HL-60 (cell line): ENCODE measurements around the gene SIGLEC12.

Experiments used
- DNase-seq, 2 experiments: peaks; one replicate each; pipeline ENCODE4 v3.0.0-alpha.2; 2010 to 2020; ENCODE audit warnings: low read depth in 1 of 2, low spot score in 1 of 2
- H3K27ac ChIP-seq: fragments of 250-450 bp; sonication (Bioruptor Pico); replicated peaks from 2 replicates; pipeline ENCODE4 v1.5.1; 2020; ENCODE audit warnings: mild to moderate bottlenecking, moderate library complexity
- H3K27me3 ChIP-seq: fragments of 250-450 bp; sonication (Bioruptor Pico); 2 replicates; pipeline ENCODE4 v1.5.1; 2021; ENCODE audit warnings: mild to moderate bottlenecking, moderate library complexity; ENCODE audit not compliant: insufficient read depth, poor library complexity, severe bottlenecking
- H3K4me3 ChIP-seq: replicated peaks from 2 replicates; pipeline ENCODE4 v1.5.1; 2011; ENCODE audit warnings: mild to moderate bottlenecking, control low read depth, low read length; ENCODE audit not compliant: insufficient read depth
- GABPA ChIP-seq: IDR thresholded peaks from 2 replicates; pipeline ENCODE4 v1.6.1; 2012; ENCODE audit warnings: low read depth
- POLR2AphosphoS5 ChIP-seq: IDR thresholded peaks from 2 replicates; pipeline ENCODE4 v1.6.1; 2012; ENCODE audit warnings: low read depth
- REST ChIP-seq: IDR thresholded peaks from 2 replicates; pipeline ENCODE4 v1.6.1; 2012; ENCODE audit warnings: low read depth; ENCODE audit not compliant: insufficient replicate concordance
- SPI1 ChIP-seq: IDR thresholded peaks from 2 replicates; pipeline ENCODE4 v1.6.1; 2012; ENCODE audit warnings: low read depth, mild to moderate bottlenecking, borderline replicate concordance
- TF ChIP-seq, protein P1 (sequence below): IDR thresholded peaks from one replicate; pipeline ENCODE4 v1.5.1; 2011; ENCODE audit warnings: low read length, control low read depth, inconsistent platforms; ENCODE audit not compliant: insufficient read depth

SIGLEC12 gene

DNA sequence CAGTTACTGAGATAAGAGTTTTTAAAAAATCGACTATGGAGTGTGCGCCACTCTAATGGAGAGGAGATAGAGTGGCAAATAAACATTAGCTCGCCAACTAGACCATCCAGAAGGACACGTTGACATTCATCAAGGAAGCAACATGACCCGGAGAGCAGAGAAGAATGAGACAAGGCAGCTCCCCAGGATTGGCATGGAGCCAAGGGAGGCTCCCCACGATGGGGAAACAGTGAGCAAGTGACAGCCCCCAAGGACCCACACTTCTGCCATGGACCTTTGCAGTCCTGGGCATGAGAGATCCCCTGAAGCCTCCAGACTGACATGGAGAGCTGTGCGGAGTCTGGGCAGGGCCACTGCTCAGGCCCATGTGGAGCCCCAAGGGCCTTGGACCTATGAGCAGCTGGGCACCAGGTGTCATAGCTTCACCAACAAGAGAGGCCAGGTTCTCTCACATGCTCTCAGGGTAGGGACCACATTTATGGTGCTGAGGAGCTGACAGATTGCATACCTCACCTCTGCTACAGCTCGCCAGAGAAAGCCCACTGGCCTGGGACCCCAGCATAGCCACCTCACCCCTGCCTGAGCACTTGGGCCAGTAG, 23.2 kb upstream of the SIGLEC12 start:
- H3K27ac ChIP-seq = no peak overlapping the region
- no peak overlapping the region for H3K4me3 ChIP-seq
- no peak for DNase-seq
- no peaks in the 10 kb centered on the region for H3K27me3 ChIP-seq
- TF ChIP-seq SPI1 (no peak), POLR2AphosphoS5 (no peak), REST (no peak), GABPA (no peak)
- TF ChIP-seq, protein P1, sequence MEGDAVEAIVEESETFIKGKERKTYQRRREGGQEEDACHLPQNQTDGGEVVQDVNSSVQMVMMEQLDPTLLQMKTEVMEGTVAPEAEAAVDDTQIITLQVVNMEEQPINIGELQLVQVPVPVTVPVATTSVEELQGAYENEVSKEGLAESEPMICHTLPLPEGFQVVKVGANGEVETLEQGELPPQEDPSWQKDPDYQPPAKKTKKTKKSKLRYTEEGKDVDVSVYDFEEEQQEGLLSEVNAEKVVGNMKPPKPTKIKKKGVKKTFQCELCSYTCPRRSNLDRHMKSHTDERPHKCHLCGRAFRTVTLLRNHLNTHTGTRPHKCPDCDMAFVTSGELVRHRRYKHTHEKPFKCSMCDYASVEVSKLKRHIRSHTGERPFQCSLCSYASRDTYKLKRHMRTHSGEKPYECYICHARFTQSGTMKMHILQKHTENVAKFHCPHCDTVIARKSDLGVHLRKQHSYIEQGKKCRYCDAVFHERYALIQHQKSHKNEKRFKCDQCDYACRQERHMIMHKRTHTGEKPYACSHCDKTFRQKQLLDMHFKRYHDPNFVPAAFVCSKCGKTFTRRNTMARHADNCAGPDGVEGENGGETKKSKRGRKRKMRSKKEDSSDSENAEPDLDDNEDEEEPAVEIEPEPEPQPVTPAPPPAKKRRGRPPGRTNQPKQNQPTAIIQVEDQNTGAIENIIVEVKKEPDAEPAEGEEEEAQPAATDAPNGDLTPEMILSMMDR = no peak

DNA sequence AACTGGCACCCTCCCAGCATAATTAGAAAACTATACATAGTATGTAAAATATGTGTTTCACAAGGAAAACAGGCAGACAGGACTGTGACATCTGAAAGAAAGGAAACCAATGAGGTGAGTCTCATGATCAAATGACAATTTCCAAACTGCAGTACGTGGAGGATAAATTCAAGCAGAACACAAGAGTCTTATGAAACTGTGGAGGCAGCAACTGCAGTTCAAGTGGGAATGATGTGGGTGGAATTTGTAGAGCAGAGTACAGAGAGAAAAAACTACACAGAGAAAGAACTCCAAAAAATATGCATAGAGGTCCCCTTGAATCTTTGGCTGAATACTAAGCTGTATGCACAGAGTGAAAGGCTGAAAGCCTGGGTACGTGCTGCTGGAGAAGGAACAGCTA, 20.2 kb upstream of the SIGLEC12 start:
- no peak for DNase-seq
- H3K27me3 ChIP-seq = no peaks in the 10 kb centered on the region
- TF ChIP-seq GABPA = no peak
- TF ChIP-seq SPI1 = no peak
- TF ChIP-seq POLR2AphosphoS5 = no peak
- no peak for TF ChIP-seq REST
- TF ChIP-seq, protein P1 = no peak

DNA sequence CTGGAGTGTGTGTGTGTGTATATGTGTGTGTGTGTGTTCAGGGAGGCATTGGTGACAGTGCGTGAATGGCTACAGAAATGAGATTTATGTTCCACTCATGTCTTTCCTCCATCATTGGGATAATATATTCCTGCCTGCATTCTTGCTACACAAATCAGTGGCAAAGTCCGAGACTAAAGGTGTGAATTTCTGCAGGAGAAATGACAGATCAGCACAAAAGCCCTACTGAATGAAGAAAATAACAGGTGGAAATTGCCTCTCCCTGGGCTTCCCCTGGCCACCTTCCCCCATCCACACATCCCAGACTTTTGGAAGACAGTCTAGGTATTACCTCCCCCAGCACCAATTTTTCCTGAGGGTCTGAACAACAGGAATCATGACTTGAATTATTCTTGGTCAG, 19.8 kb upstream of the SIGLEC12 start:
- Histone ChIP-seq H3K4me3 (no peak overlapping the region), H3K27ac (no peak overlapping the region), H3K27me3 (no peaks in the 10 kb centered on the region)
- TF ChIP-seq, protein P1 = no peak
- no peak for TF ChIP-seq SPI1
- no peak for DNase-seq

More for the DNA sequence above, 20.2 kb upstream of the SIGLEC12 start:
- Histone ChIP-seq H3K27ac (no peak overlapping the region), H3K4me3 (no peak overlapping the region)

GRCh38 chr19:51520728-51521127, 19.1 kb upstream of the SIGLEC12 start:
- TF ChIP-seq POLR2AphosphoS5 (no peak), REST (no peak), SPI1 (no peak), GABPA (no peak)
- TF ChIP-seq, protein P1 = no peak
- DNase-seq = no peak
- no peak overlapping the region for H3K27ac ChIP-seq
- H3K27me3 ChIP-seq = no peaks in the 10 kb centered on the region
- H3K4me3 ChIP-seq = no peak overlapping the region
